ENCODE data around the gene CDHR2.

Gene CDHR2

GRCh38 chr5:176529741-176530141 is 19.4 kb upstream of the CDHR2 start:
- DNase-seq (ENCODE audit: low spot score) = no peak

- no peak for DNase-seq (ENCODE audit: low spot score)
Measured at GRCh38 chr5:176530393-176530982, 18.7 kb upstream of the CDHR2 start.

GRCh38 chr5:176530983-176531901 is 17.9 kb upstream of the CDHR2 start:
- DNase-seq (ENCODE audit: low spot score) = no peak

GRCh38 chr5:176531902-176532493 is 17.1 kb upstream of the CDHR2 start:
- no peak for DNase-seq (ENCODE audit: low spot score)

- DNase-seq (ENCODE audit: low spot score) = no peak
Measured at GRCh38 chr5:176532795-176533194, 16.3 kb upstream of the CDHR2 start.

- no peak for DNase-seq (ENCODE audit: low spot score)
Measured at GRCh38 chr5:176533390-176533789, 15.8 kb upstream of the CDHR2 start.

- no peak for DNase-seq (ENCODE audit: low spot score)
Measured at GRCh38 chr5:176533894-176534611, 15.1 kb upstream of the CDHR2 start.

- no peak for DNase-seq (ENCODE audit: low spot score)
Measured at GRCh38 chr5:176534640-176535039, 14.5 kb upstream of the CDHR2 start.

GRCh38 chr5:176535101-176535663 is 14.0 kb upstream of the CDHR2 start:
- DNase-seq (ENCODE audit: low spot score) = no peak

- DNase-seq (ENCODE audit: low spot score) = no peak
Measured at GRCh38 chr5:176535664-176536131, 13.4 kb upstream of the CDHR2 start.

- peak; percentile 44 for DNase-seq (ENCODE audit: low spot score)
Measured at GRCh38 chr5:176536132-176536901, 12.8 kb upstream of the CDHR2 start.

- DNase-seq (ENCODE audit: low spot score) = peak; percentile 80
Measured at GRCh38 chr5:176536902-176537553, 12.1 kb upstream of the CDHR2 start, which contains the start of gene RNF44. RNF44 (minus strand) TSS chr5:176537402; CDS start chr5:176532472, 4,930 bp downstream.

- DNase-seq (ENCODE audit: low spot score) = peak; percentile 87
Measured at GRCh38 chr5:176537554-176538229, 11.4 kb upstream of the CDHR2 start.

GRCh38 chr5:176538230-176538988 is 10.7 kb upstream of the CDHR2 start:
- DNase-seq (ENCODE audit: low spot score) = no peak

- no peak for DNase-seq (ENCODE audit: low spot score)
Measured at GRCh38 chr5:176538989-176539384, 10.2 kb upstream of the CDHR2 start.

GRCh38 chr5:176540476-176540899 is 8.7 kb upstream of the CDHR2 start:
- no peak for DNase-seq (ENCODE audit: low spot score)

GRCh38 chr5:176540956-176541337 is 8.2 kb upstream of the CDHR2 start:
- no peak for DNase-seq (ENCODE audit: low spot score)

- no peak for DNase-seq (ENCODE audit: low spot score)
Measured at GRCh38 chr5:176541338-176542134, 7.6 kb upstream of the CDHR2 start.

Measured in COLO829 (cell line).